ENCODE measurements around the gene NAV2. TPM values are rescaled to one million over a fixed set of nuclear protein-coding genes. Genes with fewer than 3 reads are reported as not detected.

NAV2 gene
- total and polyA plus RNA-seq, 2 experiments from 2014 or later: 26.0 to 45.0 TPM

DNA sequence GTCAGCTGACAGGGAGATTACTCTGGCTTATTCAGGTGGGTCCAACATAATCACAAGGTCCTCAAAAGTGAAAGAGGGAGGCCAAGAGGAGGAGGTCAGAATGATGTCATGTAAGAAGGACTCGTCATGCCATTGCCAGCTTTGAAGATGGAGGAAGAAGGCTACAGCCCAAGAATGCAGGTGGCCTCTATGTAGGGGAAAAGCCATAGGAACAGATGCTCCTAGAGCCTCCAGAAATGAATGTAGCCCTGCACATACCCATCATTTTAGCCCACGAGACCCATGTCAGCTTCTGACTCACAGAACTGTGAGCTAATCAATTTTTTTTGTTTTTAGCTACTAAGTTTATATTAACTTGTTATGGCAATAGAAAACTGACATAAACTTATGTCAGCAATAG lies 276.6 kb downstream of the NAV2 start (continued):
- TF ChIP-seq, protein P1, sequence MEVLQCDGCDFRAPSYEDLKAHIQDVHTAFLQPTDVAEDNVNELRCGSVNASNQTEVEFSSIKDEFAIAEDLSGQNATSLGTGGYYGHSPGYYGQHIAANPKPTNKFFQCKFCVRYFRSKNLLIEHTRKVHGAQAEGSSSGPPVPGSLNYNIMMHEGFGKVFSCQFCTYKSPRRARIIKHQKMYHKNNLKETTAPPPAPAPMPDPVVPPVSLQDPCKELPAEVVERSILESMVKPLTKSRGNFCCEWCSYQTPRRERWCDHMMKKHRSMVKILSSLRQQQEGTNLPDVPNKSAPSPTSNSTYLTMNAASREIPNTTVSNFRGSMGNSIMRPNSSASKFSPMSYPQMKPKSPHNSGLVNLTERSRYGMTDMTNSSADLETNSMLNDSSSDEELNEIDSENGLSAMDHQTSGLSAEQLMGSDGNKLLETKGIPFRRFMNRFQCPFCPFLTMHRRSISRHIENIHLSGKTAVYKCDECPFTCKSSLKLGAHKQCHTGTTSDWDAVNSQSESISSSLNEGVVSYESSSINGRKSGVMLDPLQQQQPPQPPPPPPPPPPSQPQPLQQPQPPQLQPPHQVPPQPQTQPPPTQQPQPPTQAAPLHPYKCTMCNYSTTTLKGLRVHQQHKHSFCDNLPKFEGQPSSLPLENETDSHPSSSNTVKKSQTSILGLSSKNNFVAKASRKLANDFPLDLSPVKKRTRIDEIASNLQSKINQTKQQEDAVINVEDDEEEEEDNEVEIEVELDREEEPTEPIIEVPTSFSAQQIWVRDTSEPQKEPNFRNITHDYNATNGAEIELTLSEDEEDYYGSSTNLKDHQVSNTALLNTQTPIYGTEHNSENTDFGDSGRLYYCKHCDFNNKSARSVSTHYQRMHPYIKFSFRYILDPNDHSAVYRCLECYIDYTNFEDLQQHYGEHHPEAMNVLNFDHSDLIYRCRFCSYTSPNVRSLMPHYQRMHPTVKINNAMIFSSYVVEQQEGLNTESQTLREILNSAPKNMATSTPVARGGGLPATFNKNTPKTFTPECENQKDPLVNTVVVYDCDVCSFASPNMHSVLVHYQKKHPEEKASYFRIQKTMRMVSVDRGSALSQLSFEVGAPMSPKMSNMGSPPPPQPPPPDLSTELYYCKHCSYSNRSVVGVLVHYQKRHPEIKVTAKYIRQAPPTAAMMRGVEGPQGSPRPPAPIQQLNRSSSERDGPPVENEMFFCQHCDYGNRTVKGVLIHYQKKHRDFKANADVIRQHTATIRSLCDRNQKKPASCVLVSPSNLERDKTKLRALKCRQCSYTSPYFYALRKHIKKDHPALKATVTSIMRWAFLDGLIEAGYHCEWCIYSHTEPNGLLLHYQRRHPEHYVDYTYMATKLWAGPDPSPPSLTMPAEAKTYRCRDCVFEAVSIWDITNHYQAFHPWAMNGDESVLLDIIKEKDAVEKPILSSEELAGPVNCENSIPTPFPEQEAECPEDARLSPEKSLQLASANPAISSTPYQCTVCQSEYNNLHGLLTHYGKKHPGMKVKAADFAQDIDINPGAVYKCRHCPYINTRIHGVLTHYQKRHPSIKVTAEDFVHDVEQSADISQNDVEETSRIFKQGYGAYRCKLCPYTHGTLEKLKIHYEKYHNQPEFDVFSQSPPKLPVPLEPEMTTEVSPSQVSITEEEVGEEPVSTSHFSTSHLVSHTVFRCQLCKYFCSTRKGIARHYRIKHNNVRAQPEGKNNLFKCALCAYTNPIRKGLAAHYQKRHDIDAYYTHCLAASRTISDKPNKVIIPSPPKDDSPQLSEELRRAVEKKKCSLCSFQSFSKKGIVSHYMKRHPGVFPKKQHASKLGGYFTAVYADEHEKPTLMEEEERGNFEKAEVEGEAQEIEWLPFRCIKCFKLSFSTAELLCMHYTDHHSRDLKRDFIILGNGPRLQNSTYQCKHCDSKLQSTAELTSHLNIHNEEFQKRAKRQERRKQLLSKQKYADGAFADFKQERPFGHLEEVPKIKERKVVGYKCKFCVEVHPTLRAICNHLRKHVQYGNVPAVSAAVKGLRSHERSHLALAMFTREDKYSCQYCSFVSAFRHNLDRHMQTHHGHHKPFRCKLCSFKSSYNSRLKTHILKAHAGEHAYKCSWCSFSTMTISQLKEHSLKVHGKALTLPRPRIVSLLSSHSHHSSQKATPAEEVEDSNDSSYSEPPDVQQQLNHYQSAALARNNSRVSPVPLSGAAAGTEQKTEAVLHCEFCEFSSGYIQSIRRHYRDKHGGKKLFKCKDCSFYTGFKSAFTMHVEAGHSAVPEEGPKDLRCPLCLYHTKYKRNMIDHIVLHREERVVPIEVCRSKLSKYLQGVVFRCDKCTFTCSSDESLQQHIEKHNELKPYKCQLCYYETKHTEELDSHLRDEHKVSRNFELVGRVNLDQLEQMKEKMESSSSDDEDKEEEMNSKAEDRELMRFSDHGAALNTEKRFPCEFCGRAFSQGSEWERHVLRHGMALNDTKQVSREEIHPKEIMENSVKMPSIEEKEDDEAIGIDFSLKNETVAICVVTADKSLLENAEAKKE (CRISPR knock-in tag; IDR thresholded peaks at IDR 0.05): no peak
- TF ChIP-seq EZH2 (IDR thresholded peaks at IDR 0.05; ENCODE audit: low read depth, unreplicated experiment) (no peak), POLR2AphosphoS5 (IDR thresholded peaks at IDR 0.05; ENCODE audit: low read depth) (no peak), EZH2phosphoT487 (IDR thresholded peaks at IDR 0.05; ENCODE audit: unreplicated experiment) (no peak), ZNF331 (CRISPR knock-in tag; IDR thresholded peaks at IDR 0.05; ENCODE audit: low read depth) (no peak), CREB1 (CRISPR knock-in tag; IDR thresholded peaks at IDR 0.05; ENCODE audit: low read depth) (no peak), JUNB (IDR thresholded peaks at IDR 0.05; ENCODE audit: unreplicated experiment) (no peak)
- TF ChIP-seq, protein P2, sequence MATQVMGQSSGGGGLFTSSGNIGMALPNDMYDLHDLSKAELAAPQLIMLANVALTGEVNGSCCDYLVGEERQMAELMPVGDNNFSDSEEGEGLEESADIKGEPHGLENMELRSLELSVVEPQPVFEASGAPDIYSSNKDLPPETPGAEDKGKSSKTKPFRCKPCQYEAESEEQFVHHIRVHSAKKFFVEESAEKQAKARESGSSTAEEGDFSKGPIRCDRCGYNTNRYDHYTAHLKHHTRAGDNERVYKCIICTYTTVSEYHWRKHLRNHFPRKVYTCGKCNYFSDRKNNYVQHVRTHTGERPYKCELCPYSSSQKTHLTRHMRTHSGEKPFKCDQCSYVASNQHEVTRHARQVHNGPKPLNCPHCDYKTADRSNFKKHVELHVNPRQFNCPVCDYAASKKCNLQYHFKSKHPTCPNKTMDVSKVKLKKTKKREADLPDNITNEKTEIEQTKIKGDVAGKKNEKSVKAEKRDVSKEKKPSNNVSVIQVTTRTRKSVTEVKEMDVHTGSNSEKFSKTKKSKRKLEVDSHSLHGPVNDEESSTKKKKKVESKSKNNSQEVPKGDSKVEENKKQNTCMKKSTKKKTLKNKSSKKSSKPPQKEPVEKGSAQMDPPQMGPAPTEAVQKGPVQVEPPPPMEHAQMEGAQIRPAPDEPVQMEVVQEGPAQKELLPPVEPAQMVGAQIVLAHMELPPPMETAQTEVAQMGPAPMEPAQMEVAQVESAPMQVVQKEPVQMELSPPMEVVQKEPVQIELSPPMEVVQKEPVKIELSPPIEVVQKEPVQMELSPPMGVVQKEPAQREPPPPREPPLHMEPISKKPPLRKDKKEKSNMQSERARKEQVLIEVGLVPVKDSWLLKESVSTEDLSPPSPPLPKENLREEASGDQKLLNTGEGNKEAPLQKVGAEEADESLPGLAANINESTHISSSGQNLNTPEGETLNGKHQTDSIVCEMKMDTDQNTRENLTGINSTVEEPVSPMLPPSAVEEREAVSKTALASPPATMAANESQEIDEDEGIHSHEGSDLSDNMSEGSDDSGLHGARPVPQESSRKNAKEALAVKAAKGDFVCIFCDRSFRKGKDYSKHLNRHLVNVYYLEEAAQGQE (IDR thresholded peaks at IDR 0.05; ENCODE audit: unreplicated experiment): no peak

Data from GM23338 (cell line).